ENCODE measurements around the gene HCN3.

- TF ChIP-seq, protein P1, sequence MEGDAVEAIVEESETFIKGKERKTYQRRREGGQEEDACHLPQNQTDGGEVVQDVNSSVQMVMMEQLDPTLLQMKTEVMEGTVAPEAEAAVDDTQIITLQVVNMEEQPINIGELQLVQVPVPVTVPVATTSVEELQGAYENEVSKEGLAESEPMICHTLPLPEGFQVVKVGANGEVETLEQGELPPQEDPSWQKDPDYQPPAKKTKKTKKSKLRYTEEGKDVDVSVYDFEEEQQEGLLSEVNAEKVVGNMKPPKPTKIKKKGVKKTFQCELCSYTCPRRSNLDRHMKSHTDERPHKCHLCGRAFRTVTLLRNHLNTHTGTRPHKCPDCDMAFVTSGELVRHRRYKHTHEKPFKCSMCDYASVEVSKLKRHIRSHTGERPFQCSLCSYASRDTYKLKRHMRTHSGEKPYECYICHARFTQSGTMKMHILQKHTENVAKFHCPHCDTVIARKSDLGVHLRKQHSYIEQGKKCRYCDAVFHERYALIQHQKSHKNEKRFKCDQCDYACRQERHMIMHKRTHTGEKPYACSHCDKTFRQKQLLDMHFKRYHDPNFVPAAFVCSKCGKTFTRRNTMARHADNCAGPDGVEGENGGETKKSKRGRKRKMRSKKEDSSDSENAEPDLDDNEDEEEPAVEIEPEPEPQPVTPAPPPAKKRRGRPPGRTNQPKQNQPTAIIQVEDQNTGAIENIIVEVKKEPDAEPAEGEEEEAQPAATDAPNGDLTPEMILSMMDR (IDR thresholded peaks at IDR 0.05) = no peak
- TF ChIP-seq POLR2A (IDR thresholded peaks at IDR 0.05) = no peak
These were observed 10.7 kb upstream of the HCN3 start for GRCh38 chr1:155266553-155266952.
